Head of caudate nucleus (tissue), 42 donors: ENCODE measurements around the gene PLCB4.

ENCODE experiments used
- DNase-seq, 42 donors: peaks; one replicate each; pipeline versions ENCODE4 v3.0.0 to v3.0.0-alpha.2; 2020 to 2021; ENCODE audit warnings: mixed read lengths in 7 of 42
- intact Hi-C: fragments of 100-400 bp; cut with DNase I; formaldehyde crosslinking; loops from one replicate; pipeline ENCODE4 v1.15.0; 2022

The PLCB4 gene

GRCh38 chr20:9329355-9330101, 260.6 kb downstream of the PLCB4 start:
- DNase-seq, result no peak
- intact Hi-C loops, result no loop called here

- intact Hi-C loops, result no loop called here
- no peak for DNase-seq
Observed at GRCh38 chr20:9330151-9330550, 261.3 kb downstream of the PLCB4 start.

GRCh38 chr20:9331707-9332435, 263.0 kb downstream of the PLCB4 start:
- no peak for DNase-seq
- intact Hi-C loops, result no loop called here

GRCh38 chr20:9332791-9333479, 264.0 kb downstream of the PLCB4 start:
- intact Hi-C loops, result no loop called here
- no peak for DNase-seq

GRCh38 chr20:9334866-9335265, 266.0 kb downstream of the PLCB4 start:
- no peak for DNase-seq
- intact Hi-C loops, result no loop called here

GRCh38 chr20:9338101-9338500, 269.2 kb downstream of the PLCB4 start:
- DNase-seq, result no peak
- intact Hi-C loops, result no loop called here

- intact Hi-C loops, result no loop called here
- DNase-seq, result no peak
Observed at GRCh38 chr20:9339708-9340107, 270.8 kb downstream of the PLCB4 start.

GRCh38 chr20:9342651-9343050, 273.8 kb downstream of the PLCB4 start:
- no peak for DNase-seq
- intact Hi-C loops, result no loop called here

- no peak for DNase-seq
- intact Hi-C loops, result no loop called here
Observed at GRCh38 chr20:9344083-9344920, 275.4 kb downstream of the PLCB4 start.

GRCh38 chr20:9348316-9348715, 279.4 kb downstream of the PLCB4 start:
- intact Hi-C loops, result no loop called here
- DNase-seq, result no peak

- DNase-seq, result no peak
- intact Hi-C loops, result no loop called here
Observed at GRCh38 chr20:9348747-9349146, 279.9 kb downstream of the PLCB4 start.

GRCh38 chr20:9349249-9349648, 280.4 kb downstream of the PLCB4 start:
- DNase-seq, result no peak
- intact Hi-C loops, result no loop called here

GRCh38 chr20:9352739-9353138, 283.9 kb downstream of the PLCB4 start:
- intact Hi-C loops, result no loop called here
- DNase-seq, result no peak

GRCh38 chr20:9353180-9353915, 284.5 kb downstream of the PLCB4 start:
- intact Hi-C loops, result no loop called here
- DNase-seq, result no peak

GRCh38 chr20:9353916-9354276, 285.0 kb downstream of the PLCB4 start:
- DNase-seq, result no peak
- intact Hi-C loops, result no loop called here

- no peak for DNase-seq
- intact Hi-C loops, result no loop called here
Observed at GRCh38 chr20:9354579-9354978, 285.7 kb downstream of the PLCB4 start.

GRCh38 chr20:9358001-9358400, 289.1 kb downstream of the PLCB4 start:
- no peak for DNase-seq
- intact Hi-C loops, result no loop called here

GRCh38 chr20:9359561-9360308, 290.8 kb downstream of the PLCB4 start:
- intact Hi-C loops, result loop anchor here (10.0 kb wide), 1 partner anchor 505 kb away; no protein-coding TSS in a partner anchor
- peak in 30 of 42 donors; percentile 10 to 65 (median 38) for DNase-seq
